Activated naive CD4-positive, alpha-beta T cell treated with anti-CD3 and anti-CD28 coated beads, Interleukin-2, amount 50 U/mL, for 24 hours (primary cell): ENCODE measurements around the gene HTRA1.
A peak's percentile ranks its signal among the peaks of the same experiment; 100 is the strongest.

ENCODE experiments used
- H3K27ac Mint-ChIP-seq: one replicate; pipeline ENCODE4 v1.8.0; 2021; ENCODE audit warnings: mild to moderate bottlenecking, mixed read lengths
- H3K27me3 Mint-ChIP-seq: one replicate; pipeline ENCODE4 v1.8.0; 2021; ENCODE audit warnings: mixed read lengths
- H3K36me3 Mint-ChIP-seq: one replicate; pipeline ENCODE4 v1.8.0; 2021; ENCODE audit warnings: mixed read lengths
- H3K4me1 Mint-ChIP-seq: one replicate; pipeline ENCODE4 v1.8.0; 2021; ENCODE audit warnings: mixed read lengths
- H3K4me3 Mint-ChIP-seq: one replicate; pipeline ENCODE4 v1.8.0; 2021; ENCODE audit warnings: mild to moderate bottlenecking, mixed read lengths
- H3K9me3 Mint-ChIP-seq: one replicate; pipeline ENCODE4 v1.8.0; 2021; ENCODE audit warnings: mixed read lengths

HTRA1 gene

GRCh38 chr10:122463466-122464249, 2.3 kb downstream of the HTRA1 start:
- no peaks in the 10 kb centered on the region for H3K36me3 Mint-ChIP-seq
- peak overlapping the region; percentile 39 for H3K4me3 Mint-ChIP-seq
- peaks cover 39% of the 10 kb centered on the region for H3K27me3 Mint-ChIP-seq
- peaks cover 8% of the 10 kb centered on the region for H3K4me1 Mint-ChIP-seq
- H3K9me3 Mint-ChIP-seq: no peaks in the 10 kb centered on the region
- no peak overlapping the region for H3K27ac Mint-ChIP-seq

DNA sequence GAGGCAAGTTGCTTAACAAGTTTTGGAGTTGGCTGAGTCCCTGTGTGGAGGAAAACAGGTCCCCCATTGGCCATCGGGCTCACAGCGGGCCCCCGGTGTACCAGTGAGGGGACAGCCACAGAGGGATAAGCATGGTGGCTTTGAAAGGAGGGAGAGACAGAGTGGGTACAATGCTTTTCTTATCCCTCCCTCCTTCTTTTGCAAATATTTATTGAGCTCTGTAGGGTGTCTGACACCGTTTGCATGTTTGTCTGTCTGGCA, 2.8 kb downstream of the HTRA1 start:
- peaks cover 34% of the 10 kb centered on the region for H3K27me3 Mint-ChIP-seq
- H3K4me1 Mint-ChIP-seq: peaks cover 8% of the 10 kb centered on the region
- no peaks in the 10 kb centered on the region for H3K9me3 Mint-ChIP-seq
- no peak overlapping the region for H3K27ac Mint-ChIP-seq
- no peaks in the 10 kb centered on the region for H3K36me3 Mint-ChIP-seq
- no peak overlapping the region for H3K4me3 Mint-ChIP-seq

DNA sequence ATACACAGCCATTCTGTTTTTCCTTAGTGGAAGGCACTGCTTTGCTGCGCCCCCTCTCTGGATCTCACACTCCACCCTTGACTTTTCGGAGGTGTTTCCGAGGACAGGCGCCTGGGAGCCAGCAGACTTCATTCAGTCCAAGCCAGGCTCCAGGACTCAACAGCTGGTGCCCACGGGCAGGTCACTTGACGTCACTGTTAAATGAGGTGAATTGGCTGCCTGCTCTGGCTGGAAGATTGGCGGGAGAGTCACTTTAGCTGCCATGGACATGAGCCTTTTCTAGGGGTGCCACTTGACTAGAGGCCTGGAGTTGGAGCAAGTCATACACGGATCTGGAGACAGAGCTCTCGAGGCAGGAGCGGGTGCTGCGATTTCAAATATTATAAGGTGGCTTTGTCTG, 3.2 kb downstream of the HTRA1 start:
- H3K27ac Mint-ChIP-seq: no peak overlapping the region
- peaks cover 8% of the 10 kb centered on the region for H3K4me1 Mint-ChIP-seq
- no peaks in the 10 kb centered on the region for H3K9me3 Mint-ChIP-seq
- H3K4me3 Mint-ChIP-seq: no peak overlapping the region
- no peaks in the 10 kb centered on the region for H3K36me3 Mint-ChIP-seq
- H3K27me3 Mint-ChIP-seq: peaks cover 31% of the 10 kb centered on the region

DNA sequence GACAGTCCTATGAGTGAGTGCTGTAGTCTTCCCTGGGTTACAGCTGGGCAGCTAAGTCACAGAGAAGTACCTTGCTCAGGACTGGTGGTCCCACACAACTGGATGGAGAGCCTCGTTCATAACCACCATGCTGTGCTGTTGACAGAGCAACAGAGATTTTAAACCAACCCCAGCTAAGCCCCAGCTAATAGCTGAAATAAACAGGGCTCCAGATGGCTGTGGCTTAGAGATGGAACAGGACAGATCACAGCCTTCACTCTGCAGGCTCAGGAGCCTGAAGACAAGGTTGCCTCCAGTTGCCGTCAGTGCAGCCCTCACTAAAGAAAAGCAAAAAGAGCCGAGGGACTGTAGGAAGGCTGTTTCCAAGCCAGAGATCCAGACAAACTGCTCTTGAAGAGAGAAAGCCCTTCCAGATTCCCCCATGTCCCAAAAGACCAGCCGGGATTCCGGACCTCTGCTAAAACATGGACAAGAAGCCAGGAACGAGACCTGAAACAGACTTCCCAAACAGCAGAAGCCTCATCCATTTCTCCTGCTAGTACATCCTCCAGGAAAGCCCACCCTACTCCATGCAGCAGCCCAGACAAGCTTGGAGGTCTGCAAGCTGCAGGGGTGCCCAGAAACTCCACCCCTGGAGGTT, 4.2 kb downstream of the HTRA1 start:
- Mint-ChIP-seq H3K36me3 (no peaks in the 10 kb centered on the region), H3K27me3 (peaks cover 29% of the 10 kb centered on the region), H3K9me3 (no peaks in the 10 kb centered on the region), H3K4me1 (peaks cover 8% of the 10 kb centered on the region), H3K27ac (no peak overlapping the region), H3K4me3 (no peak overlapping the region)

- H3K9me3 Mint-ChIP-seq: no peaks in the 10 kb centered on the region
- peaks cover 31% of the 10 kb centered on the region for H3K27me3 Mint-ChIP-seq
- peaks cover 8% of the 10 kb centered on the region for H3K4me1 Mint-ChIP-seq
- no peaks in the 10 kb centered on the region for H3K36me3 Mint-ChIP-seq
- no peak overlapping the region for H3K27ac Mint-ChIP-seq
- no peak overlapping the region for H3K4me3 Mint-ChIP-seq
Measured at GRCh38 chr10:122466951-122467381, 5.6 kb downstream of the HTRA1 start.

DNA sequence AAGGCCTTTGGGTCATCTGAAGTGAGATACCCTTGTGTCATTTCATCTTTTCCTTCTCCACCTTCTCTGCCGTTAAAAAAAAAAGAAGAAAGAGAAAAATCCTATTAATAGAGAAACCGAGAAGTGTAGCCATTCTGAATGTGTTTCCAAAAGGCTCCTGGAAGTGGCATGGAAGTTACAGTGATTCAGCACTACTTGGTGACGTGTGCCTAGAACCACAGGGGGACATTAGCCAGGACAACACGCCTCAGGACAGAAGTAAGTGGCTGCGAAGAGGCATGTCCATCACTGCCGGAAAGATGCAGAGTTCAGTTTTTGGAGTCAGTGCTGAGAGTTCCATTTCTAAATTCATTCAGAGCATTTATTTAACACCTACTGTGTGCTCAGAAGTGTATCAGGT, 6.3 kb downstream of the HTRA1 start:
- no peak overlapping the region for H3K4me3 Mint-ChIP-seq
- peaks cover 3% of the 10 kb centered on the region for H3K4me1 Mint-ChIP-seq

DNA sequence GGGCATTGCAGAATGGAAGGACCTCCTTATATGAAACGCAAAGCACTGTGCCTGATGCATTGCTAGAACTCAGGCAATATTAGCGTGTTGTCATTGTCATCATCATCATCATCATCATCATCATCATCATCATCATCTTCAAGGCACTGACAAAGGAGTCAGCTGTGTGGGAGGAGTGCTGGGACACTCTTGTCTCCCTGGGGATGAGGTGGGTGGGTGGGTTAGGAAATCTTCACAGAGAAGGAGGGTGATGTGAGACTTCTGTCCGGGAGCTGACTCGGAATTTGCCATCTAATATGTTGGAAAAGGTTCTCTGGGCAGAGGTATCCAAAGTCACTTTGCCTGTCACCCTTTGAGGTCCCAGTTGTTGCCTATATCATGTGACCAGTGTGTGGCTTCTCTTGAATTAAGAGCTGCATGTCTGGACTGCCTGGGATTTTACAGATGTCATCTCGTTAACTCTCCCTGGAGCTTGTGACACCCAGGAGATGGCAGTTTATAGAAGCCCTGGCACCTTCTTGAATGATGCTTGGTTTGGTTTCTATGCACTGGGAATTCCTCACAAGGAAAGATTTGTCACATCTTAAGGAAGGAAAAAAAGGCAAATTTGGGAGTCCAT, 7.1 kb downstream of the HTRA1 start:
- Mint-ChIP-seq H3K4me1 (no peaks in the 10 kb centered on the region), H3K27ac (no peak overlapping the region), H3K4me3 (no peak overlapping the region), H3K36me3 (no peaks in the 10 kb centered on the region), H3K27me3 (peaks cover 19% of the 10 kb centered on the region), H3K9me3 (no peaks in the 10 kb centered on the region)

More for the DNA sequence above, 6.3 kb downstream of the HTRA1 start:
- no peaks in the 10 kb centered on the region for H3K9me3 Mint-ChIP-seq
- peaks cover 26% of the 10 kb centered on the region for H3K27me3 Mint-ChIP-seq
- no peaks in the 10 kb centered on the region for H3K36me3 Mint-ChIP-seq
- no peak overlapping the region for H3K27ac Mint-ChIP-seq

DNA sequence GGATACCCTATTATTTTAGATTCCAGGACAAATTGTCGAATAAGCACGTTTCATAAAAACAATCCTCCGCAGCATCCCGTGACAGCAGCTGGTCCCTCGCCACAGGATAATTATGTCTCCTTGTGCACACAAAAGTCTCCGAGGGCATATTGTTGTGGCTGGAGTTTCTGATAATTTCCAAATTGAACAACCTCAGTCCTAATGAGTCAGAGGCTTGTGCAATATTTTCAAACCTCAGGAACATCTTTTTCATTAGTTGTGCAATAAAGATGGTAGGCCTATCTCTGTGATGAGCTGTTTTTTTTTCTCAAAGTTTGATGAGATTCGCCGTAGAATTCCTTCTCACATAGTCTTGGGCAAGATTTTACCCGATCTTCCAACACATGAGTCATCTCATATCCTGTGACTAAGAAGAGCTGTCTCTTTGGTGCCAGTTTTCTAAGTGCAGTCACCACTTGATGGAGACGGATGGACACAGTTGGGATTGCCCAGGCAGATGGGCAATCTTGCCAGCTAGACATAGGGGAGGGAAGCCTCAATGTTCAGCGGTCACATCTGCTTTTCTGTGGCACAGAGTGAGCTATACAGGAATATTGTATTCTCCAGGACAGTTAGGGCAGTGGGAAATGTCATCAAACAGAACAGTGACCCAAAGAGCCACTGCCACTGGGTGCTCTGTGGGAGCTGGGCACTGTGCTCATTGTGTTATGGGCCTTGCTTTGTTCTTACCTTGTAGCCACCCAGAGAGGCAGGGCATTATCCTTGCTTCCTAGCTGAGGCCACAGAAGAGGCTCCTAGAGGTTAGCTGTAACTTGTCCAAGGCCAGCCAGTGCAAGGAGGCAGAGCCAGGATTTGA, 7.8 kb downstream of the HTRA1 start:
- Mint-ChIP-seq H3K9me3 (no peaks in the 10 kb centered on the region), H3K27ac (no peak overlapping the region), H3K27me3 (peaks cover 16% of the 10 kb centered on the region), H3K36me3 (no peaks in the 10 kb centered on the region), H3K4me1 (no peaks in the 10 kb centered on the region), H3K4me3 (no peak overlapping the region)

GRCh38 chr10:122469848-122470247, 8.5 kb downstream of the HTRA1 start:
- Mint-ChIP-seq H3K27ac (no peak overlapping the region), H3K9me3 (no peaks in the 10 kb centered on the region), H3K4me1 (peaks cover 6% of the 10 kb centered on the region), H3K4me3 (no peak overlapping the region), H3K36me3 (no peaks in the 10 kb centered on the region), H3K27me3 (peaks cover 14% of the 10 kb centered on the region)

GRCh38 chr10:122471531-122472177, 10.3 kb downstream of the HTRA1 start:
- no peaks in the 10 kb centered on the region for H3K36me3 Mint-ChIP-seq
- H3K4me3 Mint-ChIP-seq: no peak overlapping the region

DNA sequence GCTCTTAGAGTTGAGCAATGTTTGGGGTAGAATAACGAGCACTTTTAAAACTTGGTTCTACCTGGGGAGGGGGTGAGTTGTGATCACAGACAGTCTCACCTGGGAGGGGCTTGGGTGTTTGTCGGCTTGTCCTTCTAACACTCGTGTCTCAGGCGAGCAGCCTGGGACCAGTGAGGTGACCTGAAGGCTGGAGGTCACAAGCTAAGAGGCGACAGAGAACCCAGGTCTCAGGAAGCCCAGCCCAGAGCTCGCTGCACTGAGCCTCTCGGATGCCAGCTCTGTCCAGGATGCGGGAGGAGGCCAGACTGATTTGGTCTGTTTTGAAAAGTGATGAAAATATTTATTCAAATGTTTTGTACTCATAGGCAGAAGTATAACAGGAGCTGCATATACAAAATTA, 11.8 kb downstream of the HTRA1 start:
- no peaks in the 10 kb centered on the region for H3K36me3 Mint-ChIP-seq
- peaks cover 8% of the 10 kb centered on the region for H3K27me3 Mint-ChIP-seq
- H3K4me1 Mint-ChIP-seq: peaks cover 6% of the 10 kb centered on the region
- H3K9me3 Mint-ChIP-seq: no peaks in the 10 kb centered on the region
- H3K4me3 Mint-ChIP-seq: no peak overlapping the region
- no peak overlapping the region for H3K27ac Mint-ChIP-seq

More at GRCh38 chr10:122471531-122472177, 10.3 kb downstream of the HTRA1 start:
- Mint-ChIP-seq H3K9me3 (no peaks in the 10 kb centered on the region), H3K27me3 (peaks cover 10% of the 10 kb centered on the region), H3K4me1 (peaks cover 6% of the 10 kb centered on the region), H3K27ac (no peak overlapping the region)

- Mint-ChIP-seq H3K27me3 (peaks cover 7% of the 10 kb centered on the region), H3K4me1 (peaks cover 6% of the 10 kb centered on the region), H3K27ac (no peak overlapping the region), H3K9me3 (no peaks in the 10 kb centered on the region), H3K4me3 (no peak overlapping the region), H3K36me3 (no peaks in the 10 kb centered on the region)
Measured at GRCh38 chr10:122474131-122474818, 12.9 kb downstream of the HTRA1 start.

- no peak overlapping the region for H3K4me3 Mint-ChIP-seq
Measured at GRCh38 chr10:122475100-122475499, 13.7 kb downstream of the HTRA1 start.

DNA sequence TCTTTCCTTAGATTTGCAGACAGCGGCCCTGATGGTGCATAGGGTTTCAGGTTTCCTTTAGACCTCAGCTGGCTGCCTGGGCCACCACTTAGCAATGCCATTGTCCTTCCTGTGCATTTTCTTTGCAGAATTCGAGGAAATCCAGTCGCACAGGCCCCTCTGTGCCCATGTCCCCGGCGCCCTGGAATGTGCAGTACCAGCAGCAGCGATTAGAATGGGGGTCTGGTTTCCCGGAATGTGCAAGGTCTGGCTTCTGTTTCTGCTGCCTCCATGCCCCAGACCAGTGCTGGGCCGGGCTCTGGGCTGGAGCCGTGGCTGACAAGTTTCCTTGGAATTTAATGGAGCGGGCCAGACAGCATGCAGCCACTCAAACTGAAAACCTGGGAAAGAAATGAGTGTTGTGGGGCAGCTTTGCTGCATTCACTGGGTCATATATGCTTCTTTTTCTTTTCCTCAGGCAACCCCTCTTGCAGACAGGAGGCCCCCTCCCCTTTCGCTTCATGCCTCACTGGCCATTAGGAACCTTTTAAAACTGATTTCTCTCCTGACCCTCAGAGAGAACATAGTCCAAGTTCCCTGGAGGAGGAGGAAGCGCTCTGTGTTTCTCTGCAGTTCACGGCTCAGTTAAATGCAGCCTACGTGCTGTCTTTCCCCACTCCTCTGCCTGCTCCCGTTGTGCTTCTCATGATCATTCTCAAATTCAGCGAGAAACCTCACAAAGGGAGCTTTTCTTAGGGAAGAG, 14.4 kb downstream of the HTRA1 start:
- Mint-ChIP-seq H3K36me3 (no peaks in the 10 kb centered on the region), H3K27ac (no peak overlapping the region), H3K9me3 (no peaks in the 10 kb centered on the region), H3K27me3 (peaks cover 5% of the 10 kb centered on the region), H3K4me3 (no peak overlapping the region), H3K4me1 (peaks cover 6% of the 10 kb centered on the region)

More at GRCh38 chr10:122475100-122475499, 13.7 kb downstream of the HTRA1 start:
- H3K27me3 Mint-ChIP-seq: peaks cover 5% of the 10 kb centered on the region
- H3K36me3 Mint-ChIP-seq: no peaks in the 10 kb centered on the region
- H3K27ac Mint-ChIP-seq: no peak overlapping the region
- H3K9me3 Mint-ChIP-seq: no peaks in the 10 kb centered on the region
- H3K4me1 Mint-ChIP-seq: peaks cover 6% of the 10 kb centered on the region
